ENCODE data around the gene PCCA. TPM values are rescaled to one million over a fixed set of nuclear protein-coding genes. Genes with fewer than 3 reads are reported as not detected.

The PCCA gene
- total and polyA plus RNA-seq, 2 donors (not counting 3 experiments of a cell fraction or from before 2014, with no cell fraction given), result 5.7 to 20.2 TPM

GRCh38 chr13:100527644-100528043, 438.8 kb downstream of the PCCA start:
- H3K9me3 ChIP-seq (replicated peaks; ENCODE audit: control insufficient read depth, insufficient read depth, low read length), result no peaks in the 10 kb centered on the region
- ChIA-PET CTCF (interaction anchor here (1.6 kb wide), 1 partner anchor 292 kb away, joined by 6 read pairs; no protein-coding TSS in a partner anchor), POLR2A (no interaction called here)
- no peaks in the 10 kb centered on the region for H3K27me3 ChIP-seq (ENCODE audit: control insufficient read depth in 2 of 2, insufficient read depth in 2 of 2, low read length in 2 of 2)
- H3K4me3 ChIP-seq (replicated peaks in 1 of 3; ENCODE audit: insufficient read depth in 1 of 3, low read depth in 1 of 3, low read length in 3 of 3), result no peak overlapping the region
- FAIRE-seq, result no peak
- H3K36me3 ChIP-seq (ENCODE audit: control insufficient read depth in 2 of 2, extremely low read depth in 1 of 2, insufficient read depth in 2 of 2, low read length in 2 of 2), result peaks cover 0 to 4% of the 10 kb centered on the region in 2 experiments
- no peak overlapping the region for H2AFZ ChIP-seq (ENCODE audit: low read depth, low read length)
- H3K4me2 ChIP-seq (ENCODE audit: insufficient read depth, low read length), result no peak overlapping the region
- H3K4me1 ChIP-seq (ENCODE audit: control insufficient read depth, extremely low read depth, insufficient read depth, low read length), result no peaks in the 10 kb centered on the region
- intact Hi-C loops (cut with micrococcal nuclease), result no loop called here
- BruUV-seq (replicated peaks), result no TSS peak
- H3K9ac ChIP-seq (replicated peaks; ENCODE audit: extremely low read depth, insufficient read depth, low read length), result no peak overlapping the region
- no peaks in the 10 kb centered on the region for H4K20me1 ChIP-seq (replicated peaks; ENCODE audit: control insufficient read depth, extremely low read depth, insufficient read depth, low read length)
- TF ChIP-seq POLR2AphosphoS5 (IDR thresholded peaks at IDR 0.05; ENCODE audit: insufficient read depth, low read depth, low read length), result no peak
- no peak for TF ChIP-seq MYC (IDR thresholded peaks at IDR 0.05; ENCODE audit: low read depth, low read length)
- TF ChIP-seq, protein P1, sequence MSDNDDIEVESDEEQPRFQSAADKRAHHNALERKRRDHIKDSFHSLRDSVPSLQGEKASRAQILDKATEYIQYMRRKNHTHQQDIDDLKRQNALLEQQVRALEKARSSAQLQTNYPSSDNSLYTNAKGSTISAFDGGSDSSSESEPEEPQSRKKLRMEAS (IDR thresholded peaks at IDR 0.05; ENCODE audit: insufficient read depth, insufficient read length), result no peak
- TF ChIP-seq POLR2A (IDR thresholded peaks at IDR 0.05; ENCODE audit: low read depth, low read length), result no peak
- TF ChIP-seq, protein P2, sequence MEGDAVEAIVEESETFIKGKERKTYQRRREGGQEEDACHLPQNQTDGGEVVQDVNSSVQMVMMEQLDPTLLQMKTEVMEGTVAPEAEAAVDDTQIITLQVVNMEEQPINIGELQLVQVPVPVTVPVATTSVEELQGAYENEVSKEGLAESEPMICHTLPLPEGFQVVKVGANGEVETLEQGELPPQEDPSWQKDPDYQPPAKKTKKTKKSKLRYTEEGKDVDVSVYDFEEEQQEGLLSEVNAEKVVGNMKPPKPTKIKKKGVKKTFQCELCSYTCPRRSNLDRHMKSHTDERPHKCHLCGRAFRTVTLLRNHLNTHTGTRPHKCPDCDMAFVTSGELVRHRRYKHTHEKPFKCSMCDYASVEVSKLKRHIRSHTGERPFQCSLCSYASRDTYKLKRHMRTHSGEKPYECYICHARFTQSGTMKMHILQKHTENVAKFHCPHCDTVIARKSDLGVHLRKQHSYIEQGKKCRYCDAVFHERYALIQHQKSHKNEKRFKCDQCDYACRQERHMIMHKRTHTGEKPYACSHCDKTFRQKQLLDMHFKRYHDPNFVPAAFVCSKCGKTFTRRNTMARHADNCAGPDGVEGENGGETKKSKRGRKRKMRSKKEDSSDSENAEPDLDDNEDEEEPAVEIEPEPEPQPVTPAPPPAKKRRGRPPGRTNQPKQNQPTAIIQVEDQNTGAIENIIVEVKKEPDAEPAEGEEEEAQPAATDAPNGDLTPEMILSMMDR (IDR thresholded peaks at IDR 0.05; ENCODE audit: extremely low read depth in 1 of 2, insufficient read depth in 1 of 2, low read depth in 1 of 2, low read length in 2 of 2), result no peak
- TF ChIP-seq GATA2 (IDR thresholded peaks at IDR 0.05; ENCODE audit: insufficient read depth, insufficient read length, low read depth, low read length), result no peak
- no peak for TF ChIP-seq EZH2 (IDR thresholded peaks at IDR 0.05; ENCODE audit: borderline replicate concordance, low read depth, low read length, severe bottlenecking)
- no peak for TF ChIP-seq JUN (IDR thresholded peaks at IDR 0.05; ENCODE audit: borderline replicate concordance, insufficient read depth, insufficient read length, low read depth)
- TF ChIP-seq FOS (IDR thresholded peaks at IDR 0.05; ENCODE audit: borderline replicate concordance, insufficient read depth, low read length), result no peak
- no peak for DNase-seq (ENCODE audit: low read depth, low spot score)
- H3K27ac ChIP-seq (ENCODE audit: insufficient read depth, low read depth, low read length), result no peak overlapping the region
- H3K9me1 ChIP-seq (replicated peaks; ENCODE audit: control insufficient read depth, extremely low read depth, insufficient read depth, low read length), result no peaks in the 10 kb centered on the region
- dilution Hi-C loops (cut with MboI; ENCODE audit: extremely low pct_ligation_motif_present, low sequenced_read_pairs), result no loop called here
- H3K79me2 ChIP-seq (ENCODE audit: control insufficient read depth, insufficient read depth, low read length), result no peaks in the 10 kb centered on the region
